Activated CD8-positive, alpha-beta memory T cell treated with anti-CD3 and anti-CD28 coated beads for 36 hours (primary cell): ENCODE results near the gene SLC25A38. TPM values are rescaled to one million over a fixed set of nuclear protein-coding genes. Genes with fewer than 3 reads are reported as not detected.

ENCODE experiments used
- total RNA-seq, 2 experiments: library from RNA; stranded (reverse); gene quantifications; one replicate each; pipeline ENCODE4 v1.2.3, GENCODE V29; 2021

Gene SLC25A38
- total RNA-seq, 2 experiments from 2014 or later, result 53.9 to 56.7 TPM

Other genes with a start within 250 kb of the SLC25A38 start
- 10 to 100 TPM; 40.5 to 40.7 TPM for gene CSRNP1, start 229.8 kb upstream of the SLC25A38 start, total RNA-seq
- gene XIRP1, start 190.8 kb upstream of the SLC25A38 start, total RNA-seq, result 1 to 10 TPM; 4.2 to 4.3 TPM
- under 1 TPM; 0.21 to 0.51 TPM for gene CX3CR1, start 103.3 kb upstream of the SLC25A38 start, total RNA-seq
- 1 to 10 TPM; 2.5 TPM for gene CCR8, start 53.7 kb upstream of the SLC25A38 start, total RNA-seq
- 1,000 to 10,000 TPM; 2,408 to 2,422 TPM for gene RPSA, start 23.4 kb downstream of the SLC25A38 start, total RNA-seq
- not detected for gene MOBP, start 84.3 kb downstream of the SLC25A38 start, total RNA-seq